Kidney (tissue), 14 donors: Measurements from ENCODE around the gene KCNQ1OT1. TPM values are rescaled to one million over a fixed set of nuclear protein-coding genes. Genes with fewer than 3 reads are reported as not detected.

ENCODE experiments used
- DNase-seq, 5 donors: peaks; one replicate each; pipeline ENCODE4 v3.0.0-alpha.2; 2013 to 2020
- FAIRE-seq: peaks from 2 replicates; lab custom pipeline; 2012; peaks lifted over from hg19 to GRCh38; lab: Jason Lieb, UNC
- H3K27ac ChIP-seq, 2 donors: one replicate each; pipeline ENCODE4 v1.7.0; 2013; ENCODE audit warnings: low read depth in 2 of 2, low read length in 2 of 2, inconsistent platforms in 1 of 2
- H3K27me3 ChIP-seq: one replicate; pipeline ENCODE4 v1.7.1; 2013; ENCODE audit warnings: low read length, inconsistent platforms; ENCODE audit not compliant: control insufficient read depth, insufficient read depth
- H3K36me3 ChIP-seq, 3 donors: one replicate each; pipeline versions ENCODE4 v1.7.0 to v1.7.1; 2013; ENCODE audit warnings: low read length in 3 of 3, control low read depth in 1 of 3, inconsistent platforms in 1 of 3; ENCODE audit not compliant: insufficient read depth in 3 of 3, control insufficient read depth in 2 of 3
- H3K4me1 ChIP-seq, 3 donors: one replicate each; pipeline versions ENCODE4 v1.7.0 to v1.7.1; 2013; ENCODE audit warnings: low read length in 3 of 3, inconsistent platforms in 1 of 3, low read depth in 1 of 3; ENCODE audit not compliant: control insufficient read depth in 2 of 3, insufficient read depth in 2 of 3
- H3K4me3 ChIP-seq, 3 donors: one replicate each; pipeline versions ENCODE4 v1.7.0 to v1.8.1; 2013; ENCODE audit warnings: low read length in 3 of 3, control low read depth in 1 of 3, inconsistent platforms in 1 of 3
- H3K9ac ChIP-seq, 3 donors: one replicate each; pipeline versions ENCODE4 v1.7.0 to v1.7.1; 2013; ENCODE audit warnings: low read length in 3 of 3, control low read depth in 1 of 3, inconsistent platforms in 1 of 3
- H3K9me3 ChIP-seq, 3 donors: one replicate each; pipeline versions ENCODE4 v1.7.0 to v1.7.1; 2013; ENCODE audit warnings: low read length in 3 of 3, control low read depth in 1 of 3, inconsistent platforms in 1 of 3; ENCODE audit not compliant: control insufficient read depth in 2 of 3, insufficient read depth in 1 of 3
- CTCF ChIP-seq: IDR thresholded peaks from 3 replicates; pipeline ENCODE4 v1.5.1; 2012; ENCODE audit warnings: mild to moderate bottlenecking, moderate library complexity, borderline replicate concordance; ENCODE audit not compliant: insufficient read depth; ENCODE audit errors: extremely low read depth
- intact Hi-C: fragments of 100-400 bp; cut with DNase I; formaldehyde crosslinking; loops from one replicate; pipeline ENCODE4 v1.11.1; 2022
- polyA plus RNA-seq: library from polyadenylated mRNA; stranded (reverse); fragments of 350-450 nt; fragmentation: Illumina TruSeq; extraction: RNeasy Lipid Tissue Mini Kit (QIAGEN cat#74804); gene quantifications from one replicate; pipeline ENCODE4 v1.2.3, GENCODE V29; 2014; ENCODE audit warnings: low read depth, low replicate concordance; ENCODE audit not compliant: insufficient read depth
- total RNA-seq: library from RNA; stranded (reverse); fragmentation: NEBNext Ultra II Directional; extraction: Animal tissue kit (Norgen Biotek cat#: 25700); gene quantifications from one replicate; pipeline ENCODE4 v1.2.1, GENCODE V29; 2021
- donor health status: control.
- donor health status: control.
- donor health status: control.
- donor health status: control.
- donor health status: control.
- donor health status: DM: yes; HTN: yes; CAD: no.
- donor health status: Normal renal cell carcinoma (clear cell type).

Gene KCNQ1OT1
- total and polyA plus RNA-seq, 2 donors from 2014 or later = 0.22 to 4.4 TPM

- no peaks in the 10 kb centered on the region for H3K9me3 ChIP-seq
- H3K27me3 ChIP-seq = no peaks in the 10 kb centered on the region
- no peak overlapping the region for H3K27ac ChIP-seq
- no peak for TF ChIP-seq CTCF
- FAIRE-seq (no peak), DNase-seq (peak in 3 of 5 donors; percentile 36 to 58 (median 54))
- peaks cover 0 to 8% (median 6%) of the 10 kb centered on the region in 3 donors for H3K4me1 ChIP-seq
- intact Hi-C loops = no loop called here
- H3K4me3 ChIP-seq = no peak overlapping the region
- H3K36me3 ChIP-seq = no peaks in the 10 kb centered on the region
- no peak overlapping the region for H3K9ac ChIP-seq
Observed at GRCh38 chr11:2564588-2565425, 135.0 kb downstream of the KCNQ1OT1 start.

GRCh38 chr11:2564008-2564530 lies 135.7 kb downstream of the KCNQ1OT1 start:
- Histone ChIP-seq H3K9ac (no peak overlapping the region), H3K9me3 (no peaks in the 10 kb centered on the region), H3K4me1 (peaks cover 0 to 8% (median 8%) of the 10 kb centered on the region in 3 donors), H3K27me3 (no peaks in the 10 kb centered on the region), H3K36me3 (no peaks in the 10 kb centered on the region), H3K27ac (no peak overlapping the region), H3K4me3 (no peak overlapping the region)
- TF ChIP-seq CTCF = no peak
- DNase-seq = peak in 1 of 5 donors; percentile 28
- intact Hi-C loops = no loop called here
- FAIRE-seq = no peak

GRCh38 chr11:2563213-2564007 lies 136.4 kb downstream of the KCNQ1OT1 start:
- H3K4me1 ChIP-seq = peaks cover 0 to 8% (median 8%) of the 10 kb centered on the region in 3 donors
- H3K9ac ChIP-seq = no peak overlapping the region
- no peak overlapping the region for H3K27ac ChIP-seq
- intact Hi-C loops = no loop called here
- H3K36me3 ChIP-seq = no peaks in the 10 kb centered on the region
- DNase-seq = peak in 2 of 5 donors; percentile 31 to 57
- H3K27me3 ChIP-seq = no peaks in the 10 kb centered on the region
- H3K4me3 ChIP-seq = no peak overlapping the region
- FAIRE-seq = no peak
- H3K9me3 ChIP-seq = no peaks in the 10 kb centered on the region
- TF ChIP-seq CTCF = no peak
